Left ventricle myocardium superior (tissue), 1 donor: ENCODE data around the gene AK4. TPM values are rescaled to one million over a fixed set of nuclear protein-coding genes. Genes with fewer than 3 reads are reported as not detected.

Experiments
- total RNA-seq: library from RNA; stranded (reverse); fragmentation: NEBNext Ultra II Directional; extraction: Animal tissue kit (Norgen Biotek cat#: 25700); gene quantifications from one replicate; pipeline ENCODE4 v1.2.1, GENCODE V29; 2021
- donor health status: DM: no; HTN: yes; CAD: no; lungs with severe emphysema.

AK4 gene
- total RNA-seq, 1 donor from 2014 or later, result 163 TPM

Other genes starting within 250 kb of the AK4 start
- gene JAK1, start 181.7 kb upstream of the AK4 start, total RNA-seq, result 95.7 TPM
- gene DNAJC6, start 161.3 kb downstream of the AK4 start, total RNA-seq, result 3.6 TPM